NCI-H2227 (cell line): ENCODE measurements around the gene SPAG5.

ENCODE experiments used
- DNase-seq: peaks from one replicate; lab custom pipeline; 2025; ENCODE audit not compliant: unreplicated experiment; lab: John Stamatoyannopoulos, UW

The SPAG5 gene

GRCh38 chr17:28545141-28545503 is 53.7 kb downstream of the SPAG5 start:
- no peak for DNase-seq

- no peak for DNase-seq
These were observed 54.3 kb downstream of the SPAG5 start for GRCh38 chr17:28544402-28545140.

GRCh38 chr17:28541439-28541838 is 57.4 kb downstream of the SPAG5 start:
- no peak for DNase-seq

GRCh38 chr17:28540231-28540630 is 58.6 kb downstream of the SPAG5 start:
- DNase-seq: no peak

- no peak for DNase-seq
These were observed 60.4 kb downstream of the SPAG5 start for GRCh38 chr17:28538296-28538895.

- DNase-seq: no peak
These were observed 61.6 kb downstream of the SPAG5 start for GRCh38 chr17:28537219-28537610.

- no peak for DNase-seq
These were observed 62.1 kb downstream of the SPAG5 start for GRCh38 chr17:28536532-28537218.

GRCh38 chr17:28534740-28535375 is 64.0 kb downstream of the SPAG5 start:
- DNase-seq: no peak

- no peak for DNase-seq
These were observed 65.6 kb downstream of the SPAG5 start for GRCh38 chr17:28533091-28533807.

- DNase-seq: no peak
These were observed 66.5 kb downstream of the SPAG5 start for GRCh38 chr17:28532050-28532960.

- DNase-seq: no peak
These were observed 67.9 kb downstream of the SPAG5 start for GRCh38 chr17:28530926-28531325.

- DNase-seq: no peak
These were observed 68.6 kb downstream of the SPAG5 start for GRCh38 chr17:28530250-28530649.

GRCh38 chr17:28529013-28529400 is 69.8 kb downstream of the SPAG5 start:
- no peak for DNase-seq

- no peak for DNase-seq
These were observed 70.4 kb downstream of the SPAG5 start for GRCh38 chr17:28528327-28529012.

- DNase-seq: no peak
These were observed 71.0 kb downstream of the SPAG5 start for GRCh38 chr17:28527859-28528258.
